ENCODE data around the gene OCIAD1.
"Not testable (repeated sequence)": the region's sequence is repeated elsewhere in the genome, so short reads cannot be mapped to it uniquely, and the experiment has no call there.

OCIAD1 gene

DNA sequence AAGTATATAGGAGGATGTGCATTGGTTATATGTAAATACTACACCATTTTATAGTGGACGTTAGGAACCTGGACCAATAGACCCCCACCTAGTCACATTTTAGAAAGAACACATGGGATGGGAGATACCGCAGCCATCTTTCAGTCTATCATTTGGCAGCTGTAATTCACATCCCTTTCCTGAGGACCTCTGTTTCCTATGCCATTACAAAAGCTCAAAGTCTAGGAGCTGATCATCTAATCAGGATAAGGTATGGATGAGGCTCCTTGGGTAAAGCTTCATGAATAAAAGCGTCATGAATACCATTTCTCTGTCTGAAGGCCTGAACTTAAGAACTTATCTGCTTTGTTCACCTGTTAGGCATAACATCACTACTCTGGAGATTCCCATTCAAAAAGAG is 31.1 kb downstream of the OCIAD1 start:
- CTCF ChIA-PET = interaction anchor here (2.1 kb wide), 1 partner anchor 18 kb away, joined by 5 read pairs; no protein-coding TSS in a partner anchor

DNA sequence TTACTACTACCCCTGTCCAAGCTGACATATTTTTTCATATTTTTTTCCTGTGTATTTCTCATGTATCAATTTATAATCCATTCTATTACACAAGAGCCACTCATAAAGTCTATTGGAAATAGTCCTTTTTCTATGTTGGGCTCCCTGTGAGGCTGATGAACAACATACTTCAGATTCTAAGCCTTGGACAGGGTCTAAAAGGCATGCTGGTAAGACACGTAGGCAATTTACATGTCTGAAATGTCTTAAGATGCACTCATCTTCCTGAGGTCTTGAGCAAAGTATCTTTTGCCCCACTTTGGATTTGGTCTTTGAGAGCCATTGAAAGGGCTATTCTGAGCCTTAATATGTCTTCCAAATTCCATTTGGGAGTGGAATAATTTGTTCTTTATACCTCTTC is 31.8 kb downstream of the OCIAD1 start:
- ChIA-PET CTCF (interaction anchor here (2.1 kb wide), 1 partner anchor 19 kb away, joined by 5 read pairs; no protein-coding TSS in a partner anchor), POLR2A (no interaction called here)
- Histone ChIP-seq H3K4me1 (ENCODE audit: control extremely low read depth in 1 of 4, control insufficient read depth in 4 of 4, insufficient read depth in 4 of 4, low read length in 3 of 4) (no peaks in the 10 kb centered on the region), H3K4me3 (ENCODE audit: control insufficient read depth in 1 of 7, extremely low read depth in 1 of 7, insufficient read depth in 4 of 7, low read depth in 2 of 7, low read length in 6 of 7) (no peak overlapping the region), H3K27me3 (replicated peaks in 2 of 5; ENCODE audit: control insufficient read depth in 4 of 5, insufficient read depth in 5 of 5, low read length in 4 of 5) (no peaks in the 10 kb centered on the region), H3K27ac (ENCODE audit: insufficient read depth in 1 of 2, low read depth in 1 of 2, low read length in 2 of 2, poor library complexity in 1 of 2, severe bottlenecking in 2 of 2) (no peak overlapping the region), H3K36me3 (ENCODE audit: control insufficient read depth in 4 of 4, insufficient read depth in 4 of 4, low read length in 3 of 4) (peaks cover 3 to 25% (median 11%) of the 10 kb centered on the region in 4 experiments), H3K9me3 (ENCODE audit: control extremely low read depth in 1 of 5, control insufficient read depth in 4 of 5, insufficient read depth in 2 of 5, low read depth in 1 of 5, low read length in 4 of 5) (peaks cover 0 to 7% (median 0%) of the 10 kb centered on the region in 5 experiments)
- DNase-seq = no peak
- 92% methylated on average over 1 of the region's 1 CpG for WGBS (ENCODE audit: insufficient coverage)

More for the DNA sequence above, 31.1 kb downstream of the OCIAD1 start:
- H3K9me3 ChIP-seq (ENCODE audit: control extremely low read depth in 1 of 5, control insufficient read depth in 4 of 5, insufficient read depth in 2 of 5, low read depth in 1 of 5, low read length in 4 of 5) = peaks cover 0 to 7% (median 0%) of the 10 kb centered on the region in 5 experiments
- POLR2A ChIA-PET = no interaction called here
- no peaks in the 10 kb centered on the region for H3K4me1 ChIP-seq (ENCODE audit: control extremely low read depth in 1 of 4, control insufficient read depth in 4 of 4, insufficient read depth in 4 of 4, low read length in 3 of 4)
- 100% methylated on average over 2 of the region's 3 CpGs for WGBS (ENCODE audit: insufficient coverage)
- no peak overlapping the region for H3K27ac ChIP-seq (ENCODE audit: insufficient read depth in 1 of 2, low read depth in 1 of 2, low read length in 2 of 2, poor library complexity in 1 of 2, severe bottlenecking in 2 of 2)
- no peak overlapping the region for H3K4me3 ChIP-seq (ENCODE audit: control insufficient read depth in 1 of 7, extremely low read depth in 1 of 7, insufficient read depth in 4 of 7, low read depth in 2 of 7, low read length in 6 of 7)
- no peak for DNase-seq
- no peaks in the 10 kb centered on the region for H3K27me3 ChIP-seq (replicated peaks in 2 of 5; ENCODE audit: control insufficient read depth in 4 of 5, insufficient read depth in 5 of 5, low read length in 4 of 5)
- H3K36me3 ChIP-seq (ENCODE audit: control insufficient read depth in 4 of 4, insufficient read depth in 4 of 4, low read length in 3 of 4) = peaks cover 3 to 31% (median 14%) of the 10 kb centered on the region in 4 experiments

DNA sequence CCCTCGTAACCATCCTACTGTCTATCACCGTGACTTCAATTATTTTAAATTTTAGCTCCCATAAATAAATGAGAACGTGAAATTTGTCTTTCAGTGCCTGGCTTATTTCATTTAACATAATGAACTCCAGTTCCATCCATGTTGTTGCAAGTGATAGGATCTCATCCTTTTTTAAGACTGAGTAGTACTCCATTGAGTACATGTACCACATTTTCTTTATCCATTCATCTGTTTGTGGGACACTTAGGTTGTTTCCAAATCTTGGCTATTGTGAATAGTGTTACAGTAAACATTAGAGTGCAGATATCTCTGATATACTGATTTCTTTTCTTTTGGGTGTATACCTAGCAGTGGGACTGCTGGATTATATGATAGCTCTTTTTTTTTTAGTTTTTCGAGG is 32.8 kb downstream of the OCIAD1 start:
- ChIA-PET CTCF (no interaction called here), POLR2A (no interaction called here)
- H3K4me3 ChIP-seq (ENCODE audit: control insufficient read depth in 1 of 7, extremely low read depth in 1 of 7, insufficient read depth in 4 of 7, low read depth in 2 of 7, low read length in 6 of 7) = no peak overlapping the region
- no peaks in the 10 kb centered on the region for H3K27me3 ChIP-seq (replicated peaks in 2 of 5; ENCODE audit: control insufficient read depth in 4 of 5, insufficient read depth in 5 of 5, low read length in 4 of 5)
- H3K4me1 ChIP-seq (ENCODE audit: control extremely low read depth in 1 of 4, control insufficient read depth in 4 of 4, insufficient read depth in 4 of 4, low read length in 3 of 4) = no peaks in the 10 kb centered on the region
- H3K9me3 ChIP-seq (ENCODE audit: control extremely low read depth in 1 of 5, control insufficient read depth in 4 of 5, insufficient read depth in 2 of 5, low read depth in 1 of 5, low read length in 4 of 5) = peaks cover 0 to 7% (median 0%) of the 10 kb centered on the region in 5 experiments
- no peak for DNase-seq
- WGBS (ENCODE audit: insufficient coverage) = 100% methylated on average over 3 of the region's 4 CpGs
- H3K27ac ChIP-seq (ENCODE audit: insufficient read depth in 1 of 2, low read depth in 1 of 2, low read length in 2 of 2, poor library complexity in 1 of 2, severe bottlenecking in 2 of 2) = no peak overlapping the region
- peaks cover 0 to 15% (median 7%) of the 10 kb centered on the region in 4 experiments for H3K36me3 ChIP-seq (ENCODE audit: control insufficient read depth in 4 of 4, insufficient read depth in 4 of 4, low read length in 3 of 4)

DNA sequence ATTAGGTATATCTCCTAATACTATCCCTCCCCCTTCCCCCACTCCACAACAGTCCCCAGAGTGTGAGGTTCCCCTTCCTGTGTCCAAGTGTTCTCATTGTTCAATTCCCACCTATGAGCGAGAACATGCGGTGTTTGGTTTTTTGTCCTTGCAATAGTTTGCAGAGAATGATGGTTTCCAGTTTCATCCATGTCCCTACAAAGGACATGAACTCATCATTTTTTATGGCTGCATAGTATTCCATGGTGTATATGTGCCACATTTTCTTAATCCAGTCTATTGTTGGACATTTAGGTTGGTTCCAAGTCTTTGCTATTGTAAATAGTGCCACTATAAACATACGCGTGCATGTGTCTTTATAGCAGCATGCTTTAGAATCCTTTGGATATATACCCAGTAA is 33.8 kb downstream of the OCIAD1 start:
- no CpG with 5 or more reads among the region's 4 CpGs for WGBS (ENCODE audit: insufficient coverage)
- H3K27me3 ChIP-seq (replicated peaks in 2 of 5; ENCODE audit: control insufficient read depth in 4 of 5, insufficient read depth in 5 of 5, low read length in 4 of 5); H3K4me3 ChIP-seq (ENCODE audit: control insufficient read depth in 1 of 7, extremely low read depth in 1 of 7, insufficient read depth in 4 of 7, low read depth in 2 of 7, low read length in 6 of 7); DNase-seq; H3K4me1 ChIP-seq (ENCODE audit: control extremely low read depth in 1 of 4, control insufficient read depth in 4 of 4, insufficient read depth in 4 of 4, low read length in 3 of 4); H3K9me3 ChIP-seq (ENCODE audit: control extremely low read depth in 1 of 5, control insufficient read depth in 4 of 5, insufficient read depth in 2 of 5, low read depth in 1 of 5, low read length in 4 of 5); H3K27ac ChIP-seq (ENCODE audit: insufficient read depth in 1 of 2, low read depth in 1 of 2, low read length in 2 of 2, poor library complexity in 1 of 2, severe bottlenecking in 2 of 2); CTCF ChIA-PET; POLR2A ChIA-PET: not testable (repeated sequence)
- peaks cover 0 to 12% (median 7%) of the 10 kb centered on the region in 4 experiments for H3K36me3 ChIP-seq (ENCODE audit: control insufficient read depth in 4 of 4, insufficient read depth in 4 of 4, low read length in 3 of 4)

DNA sequence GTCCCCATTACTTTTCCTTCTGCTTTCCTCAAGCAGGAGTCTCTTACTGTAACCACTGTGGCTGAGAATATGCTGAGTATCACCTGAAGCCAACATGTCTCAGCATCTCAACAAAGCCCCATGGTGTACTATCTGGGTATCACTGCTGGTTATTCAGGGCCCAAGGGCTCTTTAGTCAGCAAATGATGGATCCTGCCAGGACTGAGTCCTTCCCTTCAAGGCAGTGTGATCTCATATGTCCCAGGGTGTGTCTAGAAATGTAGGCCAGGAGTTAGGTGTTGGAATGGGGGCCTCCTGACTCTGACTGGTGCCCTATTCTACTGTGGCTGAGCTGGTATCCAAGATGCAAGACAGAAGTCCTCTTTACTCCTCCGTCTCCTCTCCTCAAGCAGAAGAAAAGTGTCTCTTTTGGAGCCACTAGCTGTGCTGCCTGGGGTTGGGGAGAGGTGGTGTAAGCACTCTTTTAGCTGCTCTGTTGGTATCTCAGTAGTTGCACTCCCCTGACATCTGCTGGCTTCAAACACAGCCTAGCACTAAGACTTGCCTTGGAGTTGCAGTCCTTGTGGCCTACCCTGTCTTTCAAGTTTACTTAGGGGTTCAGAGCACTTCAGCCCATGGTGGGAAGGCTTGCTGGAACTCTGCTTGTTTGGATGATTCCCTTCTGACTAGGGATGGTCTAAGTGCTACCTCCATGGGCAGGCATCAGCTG is 47.1 kb downstream of the OCIAD1 start:
- H3K4me3 ChIP-seq (ENCODE audit: control insufficient read depth in 1 of 7, extremely low read depth in 1 of 7, insufficient read depth in 4 of 7, low read depth in 2 of 7, low read length in 6 of 7) = no peak overlapping the region
- H3K27me3 ChIP-seq (replicated peaks in 2 of 5; ENCODE audit: control insufficient read depth in 4 of 5, insufficient read depth in 5 of 5, low read length in 4 of 5) = no peaks in the 10 kb centered on the region
- no peaks in the 10 kb centered on the region for H3K9me3 ChIP-seq (ENCODE audit: control extremely low read depth in 1 of 5, control insufficient read depth in 4 of 5, insufficient read depth in 2 of 5, low read depth in 1 of 5, low read length in 4 of 5)
- DNase-seq = peak in 1 of 3 donors; percentile 9
- H3K4me1 ChIP-seq (ENCODE audit: control extremely low read depth in 1 of 4, control insufficient read depth in 4 of 4, insufficient read depth in 4 of 4, low read length in 3 of 4) = no peaks in the 10 kb centered on the region
- CTCF ChIA-PET = no interaction called here
- no CpG with 5 or more reads among the region's 1 CpG for WGBS (ENCODE audit: insufficient coverage)
- POLR2A ChIA-PET = no interaction called here
- H3K27ac ChIP-seq (ENCODE audit: insufficient read depth in 1 of 2, low read depth in 1 of 2, low read length in 2 of 2, poor library complexity in 1 of 2, severe bottlenecking in 2 of 2) = no peak overlapping the region
- no peaks in the 10 kb centered on the region for H3K36me3 ChIP-seq (ENCODE audit: control insufficient read depth in 4 of 4, insufficient read depth in 4 of 4, low read length in 3 of 4)

DNA sequence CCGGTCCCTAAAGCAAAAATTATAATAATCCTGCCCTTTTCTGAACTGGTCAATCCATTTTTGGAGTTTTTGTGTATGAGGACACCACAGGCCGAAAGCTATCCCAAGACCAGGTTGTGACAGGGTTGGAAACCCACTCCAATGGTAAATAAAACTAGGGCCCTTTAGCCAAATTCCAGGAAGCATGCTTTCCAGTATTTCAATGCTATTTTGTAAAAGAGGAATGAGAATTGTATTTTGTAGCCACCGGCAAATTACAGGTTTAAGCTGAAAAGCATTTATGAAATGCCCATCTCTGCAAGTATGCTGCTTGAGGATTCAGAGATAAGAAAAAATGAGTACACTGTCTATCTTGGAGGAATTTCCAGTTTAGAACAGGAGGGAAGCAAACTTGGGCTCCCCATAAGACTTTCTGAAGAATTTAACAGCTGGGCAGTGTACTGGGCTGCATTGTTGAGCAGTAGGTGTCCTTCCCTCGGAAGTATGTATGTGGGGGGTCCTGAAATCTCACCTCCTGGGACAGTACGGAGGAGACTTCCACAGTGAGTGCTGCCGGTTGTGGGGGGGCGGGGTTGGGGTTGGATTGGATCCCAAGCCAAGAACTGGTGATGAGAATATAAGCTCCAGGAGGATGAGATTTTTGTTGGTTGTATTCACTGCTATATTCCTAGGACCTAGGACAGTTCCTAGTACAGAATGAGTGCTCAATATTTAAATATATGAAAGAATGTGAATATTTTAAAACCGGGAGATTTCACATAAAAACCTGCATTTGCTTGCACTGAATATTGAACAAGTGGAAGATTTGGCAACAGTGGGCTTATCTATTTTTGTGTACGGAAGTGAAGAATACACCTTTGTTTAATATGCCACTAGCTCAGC is 48.9 kb downstream of the OCIAD1 start:
- Histone ChIP-seq H3K27me3 (replicated peaks in 2 of 5; ENCODE audit: control insufficient read depth in 4 of 5, insufficient read depth in 5 of 5, low read length in 4 of 5) (no peaks in the 10 kb centered on the region), H3K4me1 (ENCODE audit: control extremely low read depth in 1 of 4, control insufficient read depth in 4 of 4, insufficient read depth in 4 of 4, low read length in 3 of 4) (no peaks in the 10 kb centered on the region), H3K27ac (ENCODE audit: insufficient read depth in 1 of 2, low read depth in 1 of 2, low read length in 2 of 2, poor library complexity in 1 of 2, severe bottlenecking in 2 of 2) (no peak overlapping the region), H3K36me3 (ENCODE audit: control insufficient read depth in 4 of 4, insufficient read depth in 4 of 4, low read length in 3 of 4) (no peaks in the 10 kb centered on the region), H3K4me3 (ENCODE audit: control insufficient read depth in 1 of 7, extremely low read depth in 1 of 7, insufficient read depth in 4 of 7, low read depth in 2 of 7, low read length in 6 of 7) (no peak overlapping the region), H3K9me3 (ENCODE audit: control extremely low read depth in 1 of 5, control insufficient read depth in 4 of 5, insufficient read depth in 2 of 5, low read depth in 1 of 5, low read length in 4 of 5) (no peaks in the 10 kb centered on the region)
- ChIA-PET CTCF (interaction anchor here (0.7 kb wide), 1 partner anchor 999 kb away, joined by 3 read pairs; no protein-coding TSS in a partner anchor), POLR2A (no interaction called here)
- DNase-seq = no peak
- 90% methylated on average over 6 of the region's 9 CpGs for WGBS (ENCODE audit: insufficient coverage)

DNA sequence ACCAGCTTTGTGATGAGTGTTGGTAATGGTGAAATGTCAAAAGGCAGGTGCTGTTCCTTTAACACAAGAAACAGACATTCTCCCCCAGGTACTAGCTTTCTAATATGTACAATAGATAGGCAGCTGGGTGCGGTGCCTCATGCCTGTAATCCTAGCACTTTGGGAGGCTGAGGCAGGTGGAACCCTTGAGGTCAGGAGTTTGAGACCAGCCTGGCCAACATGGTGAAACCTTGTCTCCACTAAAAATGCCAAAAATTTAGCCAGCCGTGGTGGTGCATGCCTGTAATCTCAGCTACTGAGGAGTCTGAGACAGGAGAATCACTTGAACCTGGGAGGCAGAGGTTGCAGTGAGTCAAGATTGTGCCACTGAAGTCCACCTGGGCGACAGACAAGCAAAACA is 50.8 kb downstream of the OCIAD1 start:
- H3K4me1 ChIP-seq (ENCODE audit: control extremely low read depth in 1 of 4, control insufficient read depth in 4 of 4, insufficient read depth in 4 of 4, low read length in 3 of 4); H3K27ac ChIP-seq (ENCODE audit: insufficient read depth in 1 of 2, low read depth in 1 of 2, low read length in 2 of 2, poor library complexity in 1 of 2, severe bottlenecking in 2 of 2); H3K27me3 ChIP-seq (replicated peaks in 2 of 5; ENCODE audit: control insufficient read depth in 4 of 5, insufficient read depth in 5 of 5, low read length in 4 of 5); CTCF ChIA-PET; POLR2A ChIA-PET; DNase-seq; H3K9me3 ChIP-seq (ENCODE audit: control extremely low read depth in 1 of 5, control insufficient read depth in 4 of 5, insufficient read depth in 2 of 5, low read depth in 1 of 5, low read length in 4 of 5); H3K36me3 ChIP-seq (ENCODE audit: control insufficient read depth in 4 of 4, insufficient read depth in 4 of 4, low read length in 3 of 4); H3K4me3 ChIP-seq (ENCODE audit: control insufficient read depth in 1 of 7, extremely low read depth in 1 of 7, insufficient read depth in 4 of 7, low read depth in 2 of 7, low read length in 6 of 7): not testable (repeated sequence)
- 100% methylated on average over 2 of the region's 3 CpGs for WGBS (ENCODE audit: insufficient coverage)
